H1 (cell line): Measurements from ENCODE around the gene MUC4. TPM values are rescaled to one million over a fixed set of nuclear protein-coding genes. Genes with fewer than 3 reads are reported as not detected.
"Not testable (repeated sequence)": the region's sequence is repeated elsewhere in the genome, so short reads cannot be mapped to it uniquely, and the experiment has no call there.

Experiments
- CTCF ChIA-PET: fragments of 300-600 bp; sonication (Branson Sonifier 250); formaldehyde crosslinking; loops from one replicate; lab custom pipeline; 2021; ENCODE audit not compliant: partially characterized antibody; lab: Charles Lee
- POLR2A ChIA-PET: fragments of 300-600 bp; sonication (Branson Sonifier 250); formaldehyde crosslinking; loops from one replicate; lab custom pipeline; 2021; ENCODE audit warnings: inconsistent platforms; ENCODE audit not compliant: partially characterized antibody; lab: Charles Lee
- DNase-seq, 2 experiments: peaks; one replicate each; pipeline versions ENCODE4 v3.0.0 to v3.0.0-alpha.2; 2010 to 2022; ENCODE audit warnings: low spot score in 2 of 2, low read depth in 1 of 2, mixed read lengths in 1 of 2
- FAIRE-seq: peaks from 2 replicates; lab custom pipeline; 2011; peaks lifted over from hg19 to GRCh38; lab: Jason Lieb, UNC
- H2AFZ ChIP-seq: 2 replicates; pipeline ENCODE4 v1.8.1; 2012; ENCODE audit warnings: low read length, inconsistent platforms
- H2AK5ac ChIP-seq: 2 replicates; pipeline ENCODE4 v1.6.1; 2013; ENCODE audit warnings: low read depth, low read length
- H2BK120ac ChIP-seq: replicated peaks from 2 replicates; pipeline ENCODE3; 2013; ENCODE audit warnings: low read depth, low read length, inconsistent platforms
- H2BK12ac ChIP-seq: 2 replicates; pipeline ENCODE4 v1.6.1; 2013; ENCODE audit warnings: low read depth, low read length
- H2BK15ac ChIP-seq: 2 replicates; pipeline ENCODE4 v1.6.1; 2013; ENCODE audit warnings: low read length
- H2BK20ac ChIP-seq: 2 replicates; pipeline ENCODE4 v1.6.1; 2013; ENCODE audit warnings: low read length
- H2BK5ac ChIP-seq: 2 replicates; pipeline ENCODE4 v1.6.1; 2013; ENCODE audit warnings: low read depth, low read length
- H3K14ac ChIP-seq: 2 replicates; pipeline ENCODE4 v1.6.1; 2013; ENCODE audit warnings: inconsistent platforms; ENCODE audit not compliant: insufficient read length
- H3K18ac ChIP-seq: 2 replicates; pipeline ENCODE4 v1.6.1; 2013; ENCODE audit warnings: low read length; ENCODE audit errors: extremely low read depth
- H3K23ac ChIP-seq: 2 replicates; pipeline ENCODE4 v1.6.1; 2013; ENCODE audit warnings: inconsistent platforms; ENCODE audit not compliant: insufficient read length
- H3K23me2 ChIP-seq: 2 replicates; pipeline ENCODE4 v1.6.1; 2013; ENCODE audit warnings: low read depth, low read length
- H3K27ac ChIP-seq: 2 replicates; pipeline ENCODE4 v1.6.1; 2011; ENCODE audit warnings: low read depth, low read length, inconsistent platforms
- H3K27me3 ChIP-seq, 4 experiments: replicated peaks in 1 of 4; 1 replicate in 1 of 4; 2 replicates in 3 of 4; pipeline versions ENCODE4 v1.6.1 to v1.8.1; 2011 to 2013; ENCODE audit warnings: low read length in 3 of 4, mild to moderate bottlenecking in 3 of 4, inconsistent platforms in 2 of 4, mixed read lengths in 2 of 4, moderate library complexity in 1 of 4; ENCODE audit not compliant: control insufficient read depth in 3 of 4, insufficient read depth in 3 of 4; ENCODE audit errors: extremely low read depth in 1 of 4
- H3K36me3 ChIP-seq, 4 experiments: 2 replicates each; pipeline versions ENCODE4 v1.6.1 to v1.8.1; 2011 to 2013; ENCODE audit warnings: mild to moderate bottlenecking in 4 of 4, low read length in 3 of 4, moderate library complexity in 2 of 4, control low read depth in 1 of 4, inconsistent platforms in 1 of 4; ENCODE audit not compliant: insufficient read depth in 4 of 4, control insufficient read depth in 2 of 4
- H3K4ac ChIP-seq: replicated peaks from 2 replicates; pipeline ENCODE3; 2013; ENCODE audit warnings: low read length, low read depth, mixed read lengths, inconsistent platforms; ENCODE audit not compliant: insufficient read length
- H3K4me1 ChIP-seq, 4 experiments: replicated peaks in 1 of 4; 1 replicate in 1 of 4; 2 replicates in 3 of 4; pipeline versions ENCODE4 v1.6.1 to v1.8.1; 2011 to 2013; ENCODE audit warnings: low read length in 3 of 4, inconsistent platforms in 2 of 4, mixed read lengths in 1 of 4; ENCODE audit not compliant: insufficient read depth in 4 of 4, control insufficient read depth in 3 of 4
- H3K4me2 ChIP-seq, 2 experiments: 2 replicates each; pipeline versions ENCODE4 v1.6.1 to v1.8.1; 2011 to 2013; ENCODE audit warnings: low read depth in 2 of 2, low read length in 2 of 2, control low read depth in 1 of 2, inconsistent platforms in 1 of 2, mild to moderate bottlenecking in 1 of 2; ENCODE audit not compliant: insufficient read depth in 1 of 2
- H3K4me3 ChIP-seq, 4 experiments: fragments of 200-600, 300-600 bp in 1 of 4; sonication (generic), shearing (Covaris generic), sonication (Bioruptor Twin) in 1 of 4; 2 replicates each; pipeline versions ENCODE4 v1.5.1 to v1.8.1; 2011 to 2016; ENCODE audit warnings: low read length in 4 of 4, low read depth in 3 of 4, control low read depth in 2 of 4, inconsistent platforms in 2 of 4, mild to moderate bottlenecking in 2 of 4, mixed read lengths in 1 of 4, moderate library complexity in 1 of 4; ENCODE audit not compliant: insufficient read depth in 2 of 4; ENCODE audit errors: extremely low read depth in 1 of 4
- H3K56ac ChIP-seq: replicated peaks from 2 replicates; pipeline ENCODE3; 2013; ENCODE audit warnings: low read depth, mild to moderate bottlenecking, mixed read lengths, low read length, inconsistent platforms; ENCODE audit not compliant: insufficient read length
- H3K79me1 ChIP-seq: 2 replicates; pipeline ENCODE4 v1.6.1; 2013; ENCODE audit warnings: low read depth, low read length, control low read depth
- H3K79me2 ChIP-seq, 2 experiments: 2 replicates each; pipeline versions ENCODE4 v1.6.1 to v1.8.1; 2012 to 2013; ENCODE audit warnings: low read length in 2 of 2, mild to moderate bottlenecking in 2 of 2, inconsistent platforms in 1 of 2; ENCODE audit not compliant: insufficient read depth in 2 of 2, control insufficient read depth in 1 of 2
- H3K9ac ChIP-seq, 4 experiments: replicated peaks in 1 of 4; 1 replicate in 1 of 4; 2 replicates in 3 of 4; pipeline versions ENCODE4 v1.6.1 to v1.8.1; 2011 to 2013; ENCODE audit warnings: low read depth in 3 of 4, low read length in 3 of 4, control low read depth in 2 of 4, mild to moderate bottlenecking in 2 of 4, moderate library complexity in 2 of 4, inconsistent platforms in 1 of 4; ENCODE audit errors: extremely low read depth in 1 of 4
- H3K9me3 ChIP-seq, 2 experiments: 2 replicates each; pipeline versions ENCODE4 v1.6.1 to v1.8.1; 2012 to 2013; ENCODE audit warnings: mild to moderate bottlenecking in 2 of 2, moderate library complexity in 2 of 2, control low read depth in 1 of 2, inconsistent platforms in 1 of 2, low read depth in 1 of 2, low read length in 1 of 2, mixed read lengths in 1 of 2; ENCODE audit not compliant: insufficient read depth in 2 of 2
- H4K20me1 ChIP-seq, 2 experiments: replicated peaks in 1 of 2; 2 replicates each; pipeline versions ENCODE3 to v1.8.1; 2011 to 2013; ENCODE audit warnings: inconsistent platforms in 2 of 2, low read length in 2 of 2, mild to moderate bottlenecking in 1 of 2; ENCODE audit not compliant: insufficient read depth in 2 of 2, control insufficient read depth in 1 of 2
- H4K5ac ChIP-seq: 2 replicates; pipeline ENCODE4 v1.6.1; 2013; ENCODE audit warnings: low read length, low read depth, mixed read lengths, inconsistent platforms; ENCODE audit not compliant: insufficient read length
- H4K8ac ChIP-seq: 2 replicates; pipeline ENCODE4 v1.8.0; 2013; ENCODE audit warnings: mild to moderate bottlenecking, moderate library complexity, low read length, inconsistent platforms; ENCODE audit not compliant: insufficient read depth; ENCODE audit errors: extremely low read depth
- H4K91ac ChIP-seq: replicated peaks from 2 replicates; pipeline ENCODE3; 2013; ENCODE audit warnings: low read length, mixed read lengths, inconsistent platforms; ENCODE audit not compliant: insufficient read length
- KDM1A ChIP-seq: fragments of 200-600, 300-600 bp; sonication (generic); IDR thresholded peaks from 2 replicates; pipeline ENCODE4 v1.7.1; 2016; ENCODE audit warnings: mild to moderate bottlenecking, low read length, borderline replicate concordance
- WGBS, 2 experiments: shearing (Covaris generic) in 1 of 2; methylation state at CpG; one replicate each; pipeline versions ENCODE4 v1.1.6 to v1.1.7; 2013 to 2015; ENCODE audit warnings: low lambda C conversion rate in 2 of 2, mixed read lengths in 2 of 2, inconsistent platforms in 1 of 2, low coverage in 1 of 2, missing lambda C conversion rate in 1 of 2; ENCODE audit not compliant: insufficient replicate concordance in 2 of 2, insufficient coverage in 1 of 2, insufficient read length in 1 of 2; ENCODE audit errors: extremely low coverage in 1 of 2, missing lambda C conversion rate in 1 of 2; 5-methylcytosine and 5-hydroxymethylcytosine counted together
- polyA plus RNA-seq, 7 experiments: library from polyadenylated mRNA; depleted of rRNA in 3 of 7; stranded (reverse) in 5 of 7; unstranded in 2 of 7; fragments of >200 nt in 5 of 7; fragments of 200-250 nt in 2 of 7; gene quantifications; 1 replicate in 5 of 7; 2 replicates in 1 of 7; 4 replicates in 1 of 7; pipeline versions ENCODE4 v1.2.1 to v1.2.3, GENCODE V29; 2011 to 2013; ENCODE audit warnings: missing spikeins in 2 of 7, mixed read lengths in 2 of 7
- total RNA-seq: library from RNA; stranded (reverse); fragmentation: NEBNext Ultra II Directional; extraction: Animal tissue kit (Norgen Biotek cat#: 25700); gene quantifications from 2 replicates; pipeline ENCODE4 v1.2.1, GENCODE V29; 2021

Gene MUC4
- total and polyA plus RNA-seq, 2 of the 8 experiments (the other 6 are each of a cell fraction or from before 2014, with no cell fraction given): 0.89 to 2.0 TPM

DNA sequence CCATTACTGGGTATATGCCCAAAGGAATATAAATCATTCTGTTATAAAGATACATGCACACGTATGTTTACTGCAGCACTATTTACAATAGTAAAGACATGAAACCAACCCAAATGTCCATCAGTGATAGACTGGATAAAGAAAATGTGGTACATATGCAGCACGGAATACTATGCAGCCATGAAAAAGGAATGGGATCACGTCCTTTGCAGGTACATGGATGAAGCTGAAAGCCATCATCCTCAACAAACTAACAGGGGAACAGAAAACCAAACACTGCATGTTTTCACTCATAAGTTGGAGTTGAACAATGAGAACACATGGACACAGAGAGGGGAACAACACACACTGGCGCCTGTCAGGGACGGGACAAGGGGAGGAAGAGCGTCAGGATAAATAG, 19.1 kb downstream of the MUC4 start:
- H3K27ac ChIP-seq, H2AK5ac ChIP-seq, H3K56ac ChIP-seq, H4K5ac ChIP-seq, H3K4ac ChIP-seq, FAIRE-seq, H3K23ac ChIP-seq, H3K27me3 ChIP-seq, H3K4me1 ChIP-seq, H3K14ac ChIP-seq, H4K20me1 ChIP-seq, H2BK20ac ChIP-seq, H3K79me2 ChIP-seq, H2BK15ac ChIP-seq, H3K23me2 ChIP-seq, H4K91ac ChIP-seq, H3K9me3 ChIP-seq, H3K18ac ChIP-seq, H2BK12ac ChIP-seq, H4K8ac ChIP-seq, CTCF ChIA-PET, H3K36me3 ChIP-seq, H3K4me3 ChIP-seq, DNase-seq, H3K79me1 ChIP-seq, H3K9ac ChIP-seq, H2BK5ac ChIP-seq, POLR2A ChIA-PET, H2BK120ac ChIP-seq, H3K4me2 ChIP-seq, H2AFZ ChIP-seq: not testable (repeated sequence)
- peak; percentile 57; the same call in 1 of the 2 replicates for TF ChIP-seq KDM1A
- 75% methylated on average over 6 of the region's 6 CpGs; no CpG with 5 or more reads in 1 of the 2 experiments for WGBS, 2 experiments
